Measurements from ENCODE around the gene TMEM245.

- no peak for TF ChIP-seq CTCF (IDR thresholded peaks at IDR 0.05)
- TF ChIP-seq POLR2A (IDR thresholded peaks at IDR 0.05) = no peak
- no peak for TF ChIP-seq EP300 (IDR thresholded peaks at IDR 0.05)
Measured at GRCh38 chr9:109166771-109167601, 47.2 kb upstream of the TMEM245 start, which contains the start of gene FRRS1L.
